ENCODE data around the gene CEP41. TPM values are rescaled to one million over a fixed set of nuclear protein-coding genes. Genes with fewer than 3 reads are reported as not detected.
A peak's percentile ranks its signal among the peaks of the same experiment; 100 is the strongest.

CEP41 gene
- total and polyA plus RNA-seq, 2 experiments from 2014 or later: 17.4 to 25.0 TPM

DNA sequence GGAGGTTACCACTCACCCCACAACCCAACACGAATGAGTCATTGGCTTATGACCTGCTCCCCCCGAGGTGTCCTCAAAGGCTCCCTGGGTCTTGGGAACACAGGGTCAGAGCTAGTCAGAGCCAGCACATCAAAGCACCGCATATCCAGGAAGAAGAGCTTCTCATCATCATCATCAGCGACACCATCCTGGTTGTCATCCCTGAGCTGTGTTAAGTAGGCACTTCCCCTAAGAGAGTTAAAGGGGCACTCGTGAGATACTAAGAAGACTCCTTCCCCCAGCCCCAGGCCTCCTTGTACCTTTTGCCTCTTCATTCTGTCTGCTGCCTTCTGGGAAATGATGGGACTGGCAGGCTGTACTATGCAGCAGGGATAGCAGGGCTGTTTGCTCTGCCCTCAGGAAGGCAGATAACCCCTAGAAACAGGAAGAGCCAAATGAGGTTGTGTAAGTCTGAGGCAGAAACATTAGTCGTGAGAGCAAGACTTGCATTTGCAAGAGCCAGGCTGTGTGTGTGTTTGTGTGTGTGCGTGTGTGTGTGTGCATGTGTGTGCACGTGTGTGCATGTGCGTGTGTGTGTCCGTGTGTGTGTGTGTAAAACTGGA lies 71.6 kb downstream of the CEP41 start:
- Histone ChIP-seq H3K4me3 (no peak overlapping the region), H3K27me3 (ENCODE audit: insufficient read depth) (no peaks in the 10 kb centered on the region), H3K9me2 (ENCODE audit: insufficient read depth) (0 out of 2 replicates have a peak, but pooled peaks cover 7% of the 10 kb centered on the region), H3K4me2 (no peak overlapping the region), H3K36me3 (ENCODE audit: insufficient read depth) (no peaks in the 10 kb centered on the region), H3K27ac (ENCODE audit: low read depth) (no peak overlapping the region), H4K20me1 (replicated peaks; ENCODE audit: insufficient read depth) (no peaks in the 10 kb centered on the region), H3K79me2 (replicated peaks; ENCODE audit: insufficient read depth) (no peaks in the 10 kb centered on the region), H3F3A (replicated peaks; ENCODE audit: low read depth) (no peaks in the 10 kb centered on the region), H3K4me1 (ENCODE audit: insufficient read depth) (peaks cover 18% of the 10 kb centered on the region), H2AFZ (peak overlapping the region; percentile 47; the same call in 1 of the 2 replicates)
- H3K4me1 Mint-ChIP-seq: peaks cover 35% of the 10 kb centered on the region
- H3K27me3 Mint-ChIP-seq (ENCODE audit: insufficient read depth, low read depth, poor library complexity): peaks cover 11% of the 10 kb centered on the region
- H3K4me3 Mint-ChIP-seq: no peak overlapping the region
- peaks cover 4% of the 10 kb centered on the region; the same call in 1 of the 3 replicates for H3K36me3 Mint-ChIP-seq (ENCODE audit: low read depth)
- no peak for ATAC-seq
- DNase-seq (ENCODE audit: low spot score): no peak
- H3K9me3 Mint-ChIP-seq: no peaks in the 10 kb centered on the region; the same call in 2 of the 3 replicates
- no peak overlapping the region for H3K27ac Mint-ChIP-seq
- TF ChIP-seq JUNB (IDR thresholded peaks at IDR 0.05; ENCODE audit: unreplicated experiment): no peak
- no peak for TF ChIP-seq NANOG (IDR thresholded peaks at IDR 0.05; ENCODE audit: borderline replicate concordance)
- no peak for TF ChIP-seq ZNF114 (CRISPR knock-in tag; IDR thresholded peaks at IDR 0.05)
- TF ChIP-seq, protein P1, sequence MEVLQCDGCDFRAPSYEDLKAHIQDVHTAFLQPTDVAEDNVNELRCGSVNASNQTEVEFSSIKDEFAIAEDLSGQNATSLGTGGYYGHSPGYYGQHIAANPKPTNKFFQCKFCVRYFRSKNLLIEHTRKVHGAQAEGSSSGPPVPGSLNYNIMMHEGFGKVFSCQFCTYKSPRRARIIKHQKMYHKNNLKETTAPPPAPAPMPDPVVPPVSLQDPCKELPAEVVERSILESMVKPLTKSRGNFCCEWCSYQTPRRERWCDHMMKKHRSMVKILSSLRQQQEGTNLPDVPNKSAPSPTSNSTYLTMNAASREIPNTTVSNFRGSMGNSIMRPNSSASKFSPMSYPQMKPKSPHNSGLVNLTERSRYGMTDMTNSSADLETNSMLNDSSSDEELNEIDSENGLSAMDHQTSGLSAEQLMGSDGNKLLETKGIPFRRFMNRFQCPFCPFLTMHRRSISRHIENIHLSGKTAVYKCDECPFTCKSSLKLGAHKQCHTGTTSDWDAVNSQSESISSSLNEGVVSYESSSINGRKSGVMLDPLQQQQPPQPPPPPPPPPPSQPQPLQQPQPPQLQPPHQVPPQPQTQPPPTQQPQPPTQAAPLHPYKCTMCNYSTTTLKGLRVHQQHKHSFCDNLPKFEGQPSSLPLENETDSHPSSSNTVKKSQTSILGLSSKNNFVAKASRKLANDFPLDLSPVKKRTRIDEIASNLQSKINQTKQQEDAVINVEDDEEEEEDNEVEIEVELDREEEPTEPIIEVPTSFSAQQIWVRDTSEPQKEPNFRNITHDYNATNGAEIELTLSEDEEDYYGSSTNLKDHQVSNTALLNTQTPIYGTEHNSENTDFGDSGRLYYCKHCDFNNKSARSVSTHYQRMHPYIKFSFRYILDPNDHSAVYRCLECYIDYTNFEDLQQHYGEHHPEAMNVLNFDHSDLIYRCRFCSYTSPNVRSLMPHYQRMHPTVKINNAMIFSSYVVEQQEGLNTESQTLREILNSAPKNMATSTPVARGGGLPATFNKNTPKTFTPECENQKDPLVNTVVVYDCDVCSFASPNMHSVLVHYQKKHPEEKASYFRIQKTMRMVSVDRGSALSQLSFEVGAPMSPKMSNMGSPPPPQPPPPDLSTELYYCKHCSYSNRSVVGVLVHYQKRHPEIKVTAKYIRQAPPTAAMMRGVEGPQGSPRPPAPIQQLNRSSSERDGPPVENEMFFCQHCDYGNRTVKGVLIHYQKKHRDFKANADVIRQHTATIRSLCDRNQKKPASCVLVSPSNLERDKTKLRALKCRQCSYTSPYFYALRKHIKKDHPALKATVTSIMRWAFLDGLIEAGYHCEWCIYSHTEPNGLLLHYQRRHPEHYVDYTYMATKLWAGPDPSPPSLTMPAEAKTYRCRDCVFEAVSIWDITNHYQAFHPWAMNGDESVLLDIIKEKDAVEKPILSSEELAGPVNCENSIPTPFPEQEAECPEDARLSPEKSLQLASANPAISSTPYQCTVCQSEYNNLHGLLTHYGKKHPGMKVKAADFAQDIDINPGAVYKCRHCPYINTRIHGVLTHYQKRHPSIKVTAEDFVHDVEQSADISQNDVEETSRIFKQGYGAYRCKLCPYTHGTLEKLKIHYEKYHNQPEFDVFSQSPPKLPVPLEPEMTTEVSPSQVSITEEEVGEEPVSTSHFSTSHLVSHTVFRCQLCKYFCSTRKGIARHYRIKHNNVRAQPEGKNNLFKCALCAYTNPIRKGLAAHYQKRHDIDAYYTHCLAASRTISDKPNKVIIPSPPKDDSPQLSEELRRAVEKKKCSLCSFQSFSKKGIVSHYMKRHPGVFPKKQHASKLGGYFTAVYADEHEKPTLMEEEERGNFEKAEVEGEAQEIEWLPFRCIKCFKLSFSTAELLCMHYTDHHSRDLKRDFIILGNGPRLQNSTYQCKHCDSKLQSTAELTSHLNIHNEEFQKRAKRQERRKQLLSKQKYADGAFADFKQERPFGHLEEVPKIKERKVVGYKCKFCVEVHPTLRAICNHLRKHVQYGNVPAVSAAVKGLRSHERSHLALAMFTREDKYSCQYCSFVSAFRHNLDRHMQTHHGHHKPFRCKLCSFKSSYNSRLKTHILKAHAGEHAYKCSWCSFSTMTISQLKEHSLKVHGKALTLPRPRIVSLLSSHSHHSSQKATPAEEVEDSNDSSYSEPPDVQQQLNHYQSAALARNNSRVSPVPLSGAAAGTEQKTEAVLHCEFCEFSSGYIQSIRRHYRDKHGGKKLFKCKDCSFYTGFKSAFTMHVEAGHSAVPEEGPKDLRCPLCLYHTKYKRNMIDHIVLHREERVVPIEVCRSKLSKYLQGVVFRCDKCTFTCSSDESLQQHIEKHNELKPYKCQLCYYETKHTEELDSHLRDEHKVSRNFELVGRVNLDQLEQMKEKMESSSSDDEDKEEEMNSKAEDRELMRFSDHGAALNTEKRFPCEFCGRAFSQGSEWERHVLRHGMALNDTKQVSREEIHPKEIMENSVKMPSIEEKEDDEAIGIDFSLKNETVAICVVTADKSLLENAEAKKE (CRISPR knock-in tag; IDR thresholded peaks at IDR 0.05): no peak
- no peak for TF ChIP-seq EZH2 (IDR thresholded peaks at IDR 0.05; ENCODE audit: low read depth, unreplicated experiment)
- no peak for TF ChIP-seq ZNF331 (CRISPR knock-in tag; IDR thresholded peaks at IDR 0.05; ENCODE audit: low read depth)
- TF ChIP-seq, protein P2, sequence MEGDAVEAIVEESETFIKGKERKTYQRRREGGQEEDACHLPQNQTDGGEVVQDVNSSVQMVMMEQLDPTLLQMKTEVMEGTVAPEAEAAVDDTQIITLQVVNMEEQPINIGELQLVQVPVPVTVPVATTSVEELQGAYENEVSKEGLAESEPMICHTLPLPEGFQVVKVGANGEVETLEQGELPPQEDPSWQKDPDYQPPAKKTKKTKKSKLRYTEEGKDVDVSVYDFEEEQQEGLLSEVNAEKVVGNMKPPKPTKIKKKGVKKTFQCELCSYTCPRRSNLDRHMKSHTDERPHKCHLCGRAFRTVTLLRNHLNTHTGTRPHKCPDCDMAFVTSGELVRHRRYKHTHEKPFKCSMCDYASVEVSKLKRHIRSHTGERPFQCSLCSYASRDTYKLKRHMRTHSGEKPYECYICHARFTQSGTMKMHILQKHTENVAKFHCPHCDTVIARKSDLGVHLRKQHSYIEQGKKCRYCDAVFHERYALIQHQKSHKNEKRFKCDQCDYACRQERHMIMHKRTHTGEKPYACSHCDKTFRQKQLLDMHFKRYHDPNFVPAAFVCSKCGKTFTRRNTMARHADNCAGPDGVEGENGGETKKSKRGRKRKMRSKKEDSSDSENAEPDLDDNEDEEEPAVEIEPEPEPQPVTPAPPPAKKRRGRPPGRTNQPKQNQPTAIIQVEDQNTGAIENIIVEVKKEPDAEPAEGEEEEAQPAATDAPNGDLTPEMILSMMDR (conservative IDR thresholded peaks at IDR 0.05; ENCODE audit: low read depth in 2 of 2): no peak
- TF ChIP-seq POLR2AphosphoS5 (IDR thresholded peaks at IDR 0.05; ENCODE audit: low read depth): no peak
- TF ChIP-seq EZH2phosphoT487 (IDR thresholded peaks at IDR 0.05; ENCODE audit: unreplicated experiment): no peak
- TF ChIP-seq, protein P3, sequence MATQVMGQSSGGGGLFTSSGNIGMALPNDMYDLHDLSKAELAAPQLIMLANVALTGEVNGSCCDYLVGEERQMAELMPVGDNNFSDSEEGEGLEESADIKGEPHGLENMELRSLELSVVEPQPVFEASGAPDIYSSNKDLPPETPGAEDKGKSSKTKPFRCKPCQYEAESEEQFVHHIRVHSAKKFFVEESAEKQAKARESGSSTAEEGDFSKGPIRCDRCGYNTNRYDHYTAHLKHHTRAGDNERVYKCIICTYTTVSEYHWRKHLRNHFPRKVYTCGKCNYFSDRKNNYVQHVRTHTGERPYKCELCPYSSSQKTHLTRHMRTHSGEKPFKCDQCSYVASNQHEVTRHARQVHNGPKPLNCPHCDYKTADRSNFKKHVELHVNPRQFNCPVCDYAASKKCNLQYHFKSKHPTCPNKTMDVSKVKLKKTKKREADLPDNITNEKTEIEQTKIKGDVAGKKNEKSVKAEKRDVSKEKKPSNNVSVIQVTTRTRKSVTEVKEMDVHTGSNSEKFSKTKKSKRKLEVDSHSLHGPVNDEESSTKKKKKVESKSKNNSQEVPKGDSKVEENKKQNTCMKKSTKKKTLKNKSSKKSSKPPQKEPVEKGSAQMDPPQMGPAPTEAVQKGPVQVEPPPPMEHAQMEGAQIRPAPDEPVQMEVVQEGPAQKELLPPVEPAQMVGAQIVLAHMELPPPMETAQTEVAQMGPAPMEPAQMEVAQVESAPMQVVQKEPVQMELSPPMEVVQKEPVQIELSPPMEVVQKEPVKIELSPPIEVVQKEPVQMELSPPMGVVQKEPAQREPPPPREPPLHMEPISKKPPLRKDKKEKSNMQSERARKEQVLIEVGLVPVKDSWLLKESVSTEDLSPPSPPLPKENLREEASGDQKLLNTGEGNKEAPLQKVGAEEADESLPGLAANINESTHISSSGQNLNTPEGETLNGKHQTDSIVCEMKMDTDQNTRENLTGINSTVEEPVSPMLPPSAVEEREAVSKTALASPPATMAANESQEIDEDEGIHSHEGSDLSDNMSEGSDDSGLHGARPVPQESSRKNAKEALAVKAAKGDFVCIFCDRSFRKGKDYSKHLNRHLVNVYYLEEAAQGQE (IDR thresholded peaks at IDR 0.05; ENCODE audit: unreplicated experiment): no peak
- TF ChIP-seq, protein P4, sequence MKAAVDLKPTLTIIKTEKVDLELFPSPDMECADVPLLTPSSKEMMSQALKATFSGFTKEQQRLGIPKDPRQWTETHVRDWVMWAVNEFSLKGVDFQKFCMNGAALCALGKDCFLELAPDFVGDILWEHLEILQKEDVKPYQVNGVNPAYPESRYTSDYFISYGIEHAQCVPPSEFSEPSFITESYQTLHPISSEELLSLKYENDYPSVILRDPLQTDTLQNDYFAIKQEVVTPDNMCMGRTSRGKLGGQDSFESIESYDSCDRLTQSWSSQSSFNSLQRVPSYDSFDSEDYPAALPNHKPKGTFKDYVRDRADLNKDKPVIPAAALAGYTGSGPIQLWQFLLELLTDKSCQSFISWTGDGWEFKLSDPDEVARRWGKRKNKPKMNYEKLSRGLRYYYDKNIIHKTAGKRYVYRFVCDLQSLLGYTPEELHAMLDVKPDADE (IDR thresholded peaks at IDR 0.05): no peak
- TF ChIP-seq CREB1 (CRISPR knock-in tag; IDR thresholded peaks at IDR 0.05; ENCODE audit: low read depth): no peak

All from GM23338 (cell line).